GM11168 (cell line): ENCODE data around the gene DBF4B.

ENCODE experiments used
- in situ Hi-C: fragments of 300-500 bp; cut with MboI; formaldehyde crosslinking; loops from one replicate; pipeline ENCODE4 v1.12.0; 2022; ENCODE audit warnings: low sequenced_read_pairs; ENCODE audit not compliant: unreplicated experiment

The DBF4B gene

GRCh38 chr17:44758414-44759085 is 50.1 kb downstream of the DBF4B start, which contains the start of gene ADAM11:
TSS of gene ADAM11 (plus strand) at chr17:44758988. CDS start at chr17:44759200, 212 bp downstream.
- in situ Hi-C loops, result no loop called here

- in situ Hi-C loops, result no loop called here
These were observed 50.8 kb downstream of the DBF4B start for GRCh38 chr17:44759086-44759915.

- in situ Hi-C loops, result no loop called here
These were observed 51.4 kb downstream of the DBF4B start for GRCh38 chr17:44759916-44760243.

- in situ Hi-C loops, result no loop called here
These were observed 52.2 kb downstream of the DBF4B start for GRCh38 chr17:44760474-44761308.

GRCh38 chr17:44761932-44762810 is 53.7 kb downstream of the DBF4B start:
- in situ Hi-C loops, result no loop called here

GRCh38 chr17:44763170-44763569 is 54.7 kb downstream of the DBF4B start:
- in situ Hi-C loops, result no loop called here

DNA sequence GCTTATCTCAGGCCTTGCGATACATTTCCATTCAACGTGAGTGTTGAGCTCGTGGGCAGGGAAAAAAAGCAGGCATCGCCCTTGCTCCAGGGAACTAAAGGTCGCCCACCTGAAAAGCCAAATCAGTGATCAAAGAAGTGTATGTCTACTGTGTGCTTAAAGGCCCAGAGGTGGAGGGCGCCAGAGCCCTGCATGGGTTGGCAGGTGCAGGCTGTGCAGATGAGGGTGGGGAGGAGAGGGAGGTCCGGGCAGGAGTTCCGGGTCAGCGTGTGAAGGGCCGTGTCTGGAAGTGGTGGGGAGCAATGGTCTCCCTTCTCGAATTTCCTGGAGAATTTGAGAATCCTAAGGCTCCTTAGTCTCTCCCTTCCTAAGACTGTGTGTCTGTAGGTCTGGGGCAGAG is 57.5 kb downstream of the DBF4B start:
- in situ Hi-C loops, result no loop called here

GRCh38 chr17:44766409-44767038 is 58.1 kb downstream of the DBF4B start:
- in situ Hi-C loops, result no loop called here

- in situ Hi-C loops, result no loop called here
These were observed 59.0 kb downstream of the DBF4B start for GRCh38 chr17:44767493-44767892.

- in situ Hi-C loops, result no loop called here
These were observed 60.2 kb downstream of the DBF4B start for GRCh38 chr17:44768505-44769142.

DNA sequence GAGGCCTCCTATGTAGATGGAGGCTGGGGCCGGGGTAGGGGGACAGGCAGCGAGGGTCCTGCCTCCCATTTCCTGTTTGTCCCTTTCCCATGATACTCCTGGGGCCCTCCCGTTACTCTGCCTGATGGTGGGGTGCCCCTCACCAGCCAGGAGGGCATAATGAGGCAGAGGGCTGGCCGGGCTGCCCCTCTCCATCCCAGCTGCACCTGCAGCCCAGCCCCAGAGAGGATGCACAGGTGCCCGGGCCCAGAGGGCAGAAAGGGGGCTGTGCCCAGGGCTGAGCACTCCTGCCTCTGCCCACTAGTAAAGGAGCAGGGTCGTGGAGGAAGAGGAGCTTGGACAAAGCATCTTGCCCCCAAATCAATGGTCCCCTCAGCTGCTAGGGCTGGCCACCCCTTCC is 60.8 kb downstream of the DBF4B start:
- in situ Hi-C loops, result no loop called here

GRCh38 chr17:44769647-44770084 is 61.2 kb downstream of the DBF4B start:
- in situ Hi-C loops, result no loop called here

- in situ Hi-C loops, result no loop called here
These were observed 61.9 kb downstream of the DBF4B start for GRCh38 chr17:44770166-44770925.

DNA sequence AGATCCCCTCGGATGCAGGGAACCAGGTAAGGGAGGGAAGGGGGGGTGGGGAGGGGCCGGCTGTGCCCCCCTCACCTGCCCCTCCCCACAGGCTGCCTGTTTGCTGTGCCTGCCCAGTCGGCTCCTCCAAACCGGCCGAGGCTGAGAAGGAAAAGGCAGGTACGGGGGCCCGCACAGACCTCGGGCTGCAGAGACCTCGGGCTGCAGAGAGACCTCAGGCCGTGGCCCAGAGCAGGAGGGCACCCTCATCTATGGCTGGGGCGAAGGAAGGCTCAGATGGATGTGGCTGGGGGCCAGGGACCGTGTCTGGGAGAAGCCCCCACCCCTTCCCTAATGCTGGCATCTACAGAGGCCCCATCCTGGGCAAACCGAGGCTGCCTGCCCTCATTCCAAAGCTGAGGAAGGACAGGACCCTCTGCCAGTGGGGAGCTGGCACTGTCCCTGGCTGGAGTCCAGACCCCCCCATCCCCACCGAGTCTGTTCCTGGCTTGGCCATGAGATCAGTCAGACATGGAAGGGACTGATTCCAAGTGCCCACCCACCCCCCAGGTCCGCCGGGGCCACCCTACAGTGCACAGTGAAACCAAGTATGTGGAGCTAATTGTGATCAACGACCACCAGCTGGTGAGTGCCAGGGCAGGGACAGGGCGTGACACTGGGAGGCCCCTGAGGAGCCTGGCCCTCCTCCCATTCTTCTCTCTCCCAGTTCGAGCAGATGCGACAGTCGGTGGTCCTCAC is 64.0 kb downstream of the DBF4B start:
- in situ Hi-C loops, result no loop called here

- in situ Hi-C loops, result no loop called here
These were observed 64.7 kb downstream of the DBF4B start for GRCh38 chr17:44773140-44773539.

- in situ Hi-C loops, result no loop called here
These were observed 66.0 kb downstream of the DBF4B start for GRCh38 chr17:44774271-44775135.
